ENCODE results near the gene DTNBP1.

Gene DTNBP1

DNA sequence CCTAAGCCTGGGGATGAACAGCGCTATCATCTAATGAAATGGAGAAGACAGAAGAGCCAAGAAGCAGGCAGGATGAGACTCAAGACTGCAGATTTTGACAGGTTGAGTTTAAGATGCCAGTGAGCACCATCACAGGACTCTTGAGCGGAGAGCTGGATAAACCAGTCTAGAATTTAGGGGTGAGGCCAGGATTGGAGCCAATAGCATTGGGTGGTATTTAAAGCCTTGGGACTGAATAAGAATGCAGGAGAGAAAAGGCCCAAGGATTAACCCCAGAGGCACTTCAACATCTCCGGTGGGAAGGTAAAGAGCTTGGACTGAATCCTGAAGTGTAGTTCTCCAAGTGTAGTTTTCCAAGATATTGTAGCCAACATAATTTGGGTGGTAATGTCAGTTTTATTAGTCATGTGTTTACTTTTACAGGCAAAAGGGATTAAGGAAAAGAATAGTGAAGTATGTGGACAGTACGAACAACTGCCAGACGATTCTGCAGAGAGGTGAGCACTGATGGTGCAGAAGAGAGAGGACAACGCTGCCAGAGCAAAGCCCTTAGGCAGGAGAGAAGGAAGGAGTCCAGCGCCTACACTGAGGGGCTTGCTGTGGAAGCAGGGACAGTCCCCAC lies 85.2 kb downstream of the DTNBP1 start:
- no peaks in the 10 kb centered on the region for H3K9me3 ChIP-seq
- TF ChIP-seq, protein P1, sequence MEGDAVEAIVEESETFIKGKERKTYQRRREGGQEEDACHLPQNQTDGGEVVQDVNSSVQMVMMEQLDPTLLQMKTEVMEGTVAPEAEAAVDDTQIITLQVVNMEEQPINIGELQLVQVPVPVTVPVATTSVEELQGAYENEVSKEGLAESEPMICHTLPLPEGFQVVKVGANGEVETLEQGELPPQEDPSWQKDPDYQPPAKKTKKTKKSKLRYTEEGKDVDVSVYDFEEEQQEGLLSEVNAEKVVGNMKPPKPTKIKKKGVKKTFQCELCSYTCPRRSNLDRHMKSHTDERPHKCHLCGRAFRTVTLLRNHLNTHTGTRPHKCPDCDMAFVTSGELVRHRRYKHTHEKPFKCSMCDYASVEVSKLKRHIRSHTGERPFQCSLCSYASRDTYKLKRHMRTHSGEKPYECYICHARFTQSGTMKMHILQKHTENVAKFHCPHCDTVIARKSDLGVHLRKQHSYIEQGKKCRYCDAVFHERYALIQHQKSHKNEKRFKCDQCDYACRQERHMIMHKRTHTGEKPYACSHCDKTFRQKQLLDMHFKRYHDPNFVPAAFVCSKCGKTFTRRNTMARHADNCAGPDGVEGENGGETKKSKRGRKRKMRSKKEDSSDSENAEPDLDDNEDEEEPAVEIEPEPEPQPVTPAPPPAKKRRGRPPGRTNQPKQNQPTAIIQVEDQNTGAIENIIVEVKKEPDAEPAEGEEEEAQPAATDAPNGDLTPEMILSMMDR (IDR thresholded peaks at IDR 0.05), result no peak
- no peaks in the 10 kb centered on the region for H3K36me3 ChIP-seq

GRCh38 chr6:15577106-15577505 lies 85.7 kb downstream of the DTNBP1 start:
- no peaks in the 10 kb centered on the region for H3K27me3 ChIP-seq
- no peak overlapping the region for H3K27ac ChIP-seq
- TF ChIP-seq, protein P1 (IDR thresholded peaks at IDR 0.05), result no peak
- H3K9me3 ChIP-seq, result no peaks in the 10 kb centered on the region
- H3K36me3 ChIP-seq, result no peaks in the 10 kb centered on the region
- peaks cover 2 to 4% of the 10 kb centered on the region in 2 experiments for H3K4me1 ChIP-seq (ENCODE audit: control insufficient read depth in 1 of 2, insufficient read depth in 1 of 2, low read depth in 1 of 2, low read length in 1 of 2)
- H3K4me3 ChIP-seq (ENCODE audit: low read depth in 1 of 2, low read length in 1 of 2), result no peak overlapping the region

More for the DNA sequence above, 85.2 kb downstream of the DTNBP1 start:
- Histone ChIP-seq H3K27me3 (no peaks in the 10 kb centered on the region), H3K4me3 (ENCODE audit: low read depth in 1 of 2, low read length in 1 of 2) (no peak overlapping the region), H3K4me1 (ENCODE audit: control insufficient read depth in 1 of 2, insufficient read depth in 1 of 2, low read depth in 1 of 2, low read length in 1 of 2) (peaks cover 2 to 4% of the 10 kb centered on the region in 2 experiments), H3K27ac (no peak overlapping the region)

DNA sequence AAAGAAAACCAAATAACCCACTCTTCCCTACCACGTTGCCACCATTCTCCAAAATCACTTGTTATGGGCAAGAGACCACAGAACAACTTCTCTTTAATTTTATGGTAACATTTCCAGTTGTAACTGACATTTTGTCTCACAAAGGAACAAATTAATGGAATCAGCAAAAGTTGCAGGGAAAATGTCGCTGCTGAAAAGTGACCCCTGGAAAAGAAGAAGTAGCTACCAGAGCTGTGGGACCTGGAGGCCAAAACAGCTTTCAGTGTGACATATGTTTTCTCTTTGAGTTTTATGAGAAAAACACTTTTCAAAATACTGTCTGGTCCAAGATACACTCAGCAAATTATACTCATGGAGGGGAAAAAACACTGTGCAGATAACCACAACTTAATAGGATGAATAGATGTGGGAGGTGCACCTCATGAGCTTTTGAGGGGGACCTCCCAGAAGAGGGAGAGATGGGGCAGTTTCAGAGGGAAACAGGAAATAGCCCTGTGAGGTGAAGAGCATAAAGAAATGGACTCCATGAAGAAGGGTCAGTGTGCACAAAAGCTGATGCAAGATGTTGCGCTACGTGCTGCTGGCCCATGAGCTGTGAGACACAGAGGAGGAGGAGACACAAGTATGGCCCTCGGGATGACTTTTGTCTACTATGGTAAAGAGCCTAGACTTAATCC lies 87.3 kb downstream of the DTNBP1 start:
- TF ChIP-seq, protein P1 (IDR thresholded peaks at IDR 0.05), result no peak
- no peaks in the 10 kb centered on the region for H3K36me3 ChIP-seq
- H3K27ac ChIP-seq, result peak overlapping the region; percentile 35
- peaks cover 2 to 4% of the 10 kb centered on the region in 2 experiments for H3K4me1 ChIP-seq (ENCODE audit: control insufficient read depth in 1 of 2, insufficient read depth in 1 of 2, low read depth in 1 of 2, low read length in 1 of 2)
- no peaks in the 10 kb centered on the region for H3K27me3 ChIP-seq
- H3K9me3 ChIP-seq, result no peaks in the 10 kb centered on the region
- H3K4me3 ChIP-seq (ENCODE audit: low read depth in 1 of 2, low read length in 1 of 2), result no peak overlapping the region

DNA sequence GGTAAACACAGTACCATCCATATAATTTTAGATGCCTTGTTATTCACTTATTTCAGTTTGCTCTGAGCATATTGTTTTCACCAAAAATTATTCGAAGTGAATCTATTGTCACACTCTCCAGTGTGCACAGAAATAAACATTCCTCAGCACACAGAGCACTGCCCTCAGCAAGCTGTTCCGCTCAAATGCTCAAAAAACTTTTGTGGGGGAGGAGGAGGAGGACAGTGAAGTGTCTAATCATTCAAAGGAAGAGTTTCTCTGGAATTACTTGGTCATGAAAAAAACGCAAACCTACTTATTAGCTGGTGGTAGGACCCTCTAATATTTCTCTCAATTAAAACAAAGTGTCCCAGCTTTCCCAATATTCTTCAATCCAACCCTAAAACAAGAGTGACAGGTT lies 88.3 kb downstream of the DTNBP1 start:
- no peaks in the 10 kb centered on the region for H3K36me3 ChIP-seq
- no peak overlapping the region for H3K27ac ChIP-seq
- no peaks in the 10 kb centered on the region for H3K9me3 ChIP-seq
- H3K27me3 ChIP-seq, result no peaks in the 10 kb centered on the region
- TF ChIP-seq, protein P1 (IDR thresholded peaks at IDR 0.05), result no peak
- peaks cover 2 to 4% of the 10 kb centered on the region in 2 experiments for H3K4me1 ChIP-seq (ENCODE audit: control insufficient read depth in 1 of 2, insufficient read depth in 1 of 2, low read depth in 1 of 2, low read length in 1 of 2)
- no peak overlapping the region for H3K4me3 ChIP-seq (ENCODE audit: low read depth in 1 of 2, low read length in 1 of 2)

DNA sequence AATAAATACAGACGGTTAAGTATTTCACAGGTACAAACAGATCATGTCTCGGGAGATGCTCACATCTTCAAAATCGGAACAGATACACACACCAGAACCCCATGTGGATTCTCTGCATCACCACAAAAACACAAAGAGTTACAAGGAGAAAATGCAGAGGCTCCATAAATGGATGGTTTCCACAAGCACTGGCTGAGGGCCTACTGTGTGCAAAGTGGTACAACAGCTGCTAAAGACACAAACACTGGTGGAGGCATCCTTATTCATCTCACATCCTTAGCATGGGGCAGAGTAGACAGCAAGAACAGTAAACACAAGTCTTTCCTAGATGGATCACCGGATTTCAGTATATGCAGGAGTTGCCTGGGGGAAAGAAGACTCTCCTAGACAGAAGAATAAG lies 88.8 kb downstream of the DTNBP1 start:
- H3K27me3 ChIP-seq, result no peaks in the 10 kb centered on the region
- TF ChIP-seq, protein P1 (IDR thresholded peaks at IDR 0.05), result no peak
- H3K4me3 ChIP-seq (ENCODE audit: low read depth in 1 of 2, low read length in 1 of 2), result no peak overlapping the region
- no peaks in the 10 kb centered on the region for H3K36me3 ChIP-seq
- no peak overlapping the region for H3K27ac ChIP-seq
- no peaks in the 10 kb centered on the region for H3K9me3 ChIP-seq
- H3K4me1 ChIP-seq (ENCODE audit: control insufficient read depth in 1 of 2, insufficient read depth in 1 of 2, low read depth in 1 of 2, low read length in 1 of 2), result peaks cover 2 to 7% of the 10 kb centered on the region in 2 experiments
